ENCODE data around the gene SEMG2.

Gene SEMG2

DNA sequence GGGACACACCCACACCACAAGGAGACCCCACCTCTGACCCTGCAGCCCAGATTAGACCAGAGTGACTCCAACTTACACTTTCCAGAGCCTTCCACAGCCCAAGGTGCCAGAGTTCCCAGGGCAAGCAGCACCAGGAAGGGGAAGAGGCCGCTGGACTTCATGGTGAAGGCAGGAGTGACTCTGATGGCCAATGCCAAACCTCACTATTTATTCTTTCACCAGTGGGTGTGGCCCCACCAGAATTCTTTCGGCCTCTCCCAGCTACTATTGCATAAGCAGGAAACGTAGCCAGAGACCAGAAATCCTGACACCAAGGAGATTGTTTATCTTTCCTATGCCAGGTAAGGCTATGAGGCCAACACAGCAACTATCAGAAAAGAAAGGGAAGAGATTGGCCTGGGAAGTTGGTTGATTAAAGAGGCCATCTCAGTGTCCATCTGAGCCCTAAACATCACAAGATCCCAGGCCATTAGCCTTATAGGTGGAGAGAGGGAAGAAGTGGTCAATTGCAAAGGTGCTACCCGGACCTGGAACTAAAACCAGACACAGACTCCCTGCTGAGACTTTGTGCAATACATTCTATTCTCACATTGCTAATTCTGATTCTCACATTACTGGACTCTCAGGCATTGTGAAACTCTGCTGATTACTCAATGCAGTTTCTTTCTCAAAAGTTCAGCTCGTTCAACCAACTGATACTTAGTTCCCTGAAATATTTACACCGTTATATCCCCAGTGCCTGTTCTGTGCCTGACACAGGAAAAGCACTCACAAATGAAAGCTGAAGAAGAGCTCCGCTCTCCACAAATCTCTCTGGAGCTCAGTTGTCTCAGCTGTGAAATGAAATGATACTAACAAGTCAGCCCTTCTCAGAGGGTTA is 33.5 kb downstream of the SEMG2 start, which contains the start of gene SLPI:
Gene SLPI, minus strand, starts transcription at position 182 of the 880 bp plus-strand sequence. Its CDS starts 21 bp downstream, at position 161.
- Mint-ChIP-seq H3K9me3 (no peaks in the 10 kb centered on the region), H3K4me1 (no peaks in the 10 kb centered on the region), H3K36me3 (ENCODE audit: low read depth) (no peaks in the 10 kb centered on the region), H3K4me3 (no peak within 1 kb of the TSS), H3K27me3 (peaks cover 30% of the 10 kb centered on the region), H3K27ac (no peak within 1 kb of the TSS)
- ATAC-seq (no peak), DNase-seq (no peak)

DNA sequence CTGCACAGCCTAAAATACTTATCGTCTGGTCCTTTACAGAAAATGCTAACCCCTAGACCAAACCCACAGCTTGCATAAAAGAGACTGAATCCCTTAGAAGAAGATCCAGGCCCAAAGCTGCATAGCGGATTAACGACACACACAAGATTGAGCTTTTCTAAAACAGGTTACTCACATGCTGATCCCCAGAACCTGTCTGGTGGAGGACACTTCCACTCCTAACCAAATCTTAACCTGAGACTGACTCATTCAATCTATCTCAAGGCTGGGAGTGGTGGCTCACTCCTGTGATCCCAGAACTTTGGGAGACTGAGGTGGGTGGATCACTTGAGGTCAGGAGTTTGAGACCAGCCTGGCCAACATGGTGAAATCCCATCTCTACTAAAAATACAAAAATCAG is 36.0 kb downstream of the SEMG2 start:
- ATAC-seq: no peak
- Mint-ChIP-seq H3K27me3 (peaks cover 22% of the 10 kb centered on the region), H3K36me3 (ENCODE audit: low read depth) (no peaks in the 10 kb centered on the region), H3K27ac (no peak overlapping the region), H3K4me1 (no peaks in the 10 kb centered on the region), H3K4me3 (no peak overlapping the region), H3K9me3 (no peaks in the 10 kb centered on the region)
- no peak for DNase-seq

DNA sequence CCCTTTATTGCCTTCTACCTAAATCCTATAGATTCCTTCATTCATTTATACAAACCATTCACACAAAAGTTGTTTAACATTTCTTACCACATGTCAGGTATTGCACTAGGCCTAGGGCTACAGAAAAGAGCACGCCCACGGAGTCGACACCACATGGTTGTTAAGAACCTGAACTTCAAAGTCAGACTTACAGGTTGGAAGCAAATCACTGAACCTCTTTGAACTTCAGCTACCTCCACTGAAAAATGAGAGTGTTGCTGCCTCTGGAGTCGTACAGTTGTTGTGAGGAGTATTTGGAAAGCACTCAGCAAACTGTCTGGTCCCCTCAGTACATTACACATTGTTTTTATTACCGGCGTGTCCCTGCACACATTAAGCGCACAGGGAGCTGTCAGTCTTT is 36.5 kb downstream of the SEMG2 start:
- ATAC-seq (no peak), DNase-seq (no peak)
- Mint-ChIP-seq H3K9me3 (no peaks in the 10 kb centered on the region), H3K27ac (no peak overlapping the region), H3K36me3 (ENCODE audit: low read depth) (no peaks in the 10 kb centered on the region), H3K27me3 (peaks cover 21% of the 10 kb centered on the region), H3K4me1 (no peaks in the 10 kb centered on the region), H3K4me3 (no peak overlapping the region)

DNA sequence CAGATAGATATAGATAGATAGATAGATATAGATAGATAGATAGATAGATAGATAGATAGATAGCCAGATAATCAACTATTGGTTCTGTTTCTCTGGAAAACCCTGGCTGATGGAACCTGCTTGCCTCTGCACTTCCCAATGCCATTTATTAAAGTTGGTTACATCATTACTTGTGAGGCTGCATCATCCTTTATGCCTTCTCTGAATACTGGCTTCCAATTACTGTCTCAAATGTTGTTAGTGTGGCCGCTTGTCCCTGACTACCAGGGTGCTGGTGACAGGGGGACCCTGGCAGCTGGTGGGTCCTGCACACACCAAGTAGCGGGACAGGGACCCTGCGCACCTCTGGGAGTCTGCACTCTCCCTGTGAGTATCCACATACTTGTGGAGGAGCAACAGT is 37.1 kb downstream of the SEMG2 start:
- DNase-seq (no peak), ATAC-seq (no peak)
- Mint-ChIP-seq H3K9me3 (no peaks in the 10 kb centered on the region), H3K4me1 (no peaks in the 10 kb centered on the region), H3K27ac (no peak overlapping the region), H3K27me3 (peaks cover 23% of the 10 kb centered on the region), H3K4me3 (no peak overlapping the region), H3K36me3 (ENCODE audit: low read depth) (no peaks in the 10 kb centered on the region)

DNA sequence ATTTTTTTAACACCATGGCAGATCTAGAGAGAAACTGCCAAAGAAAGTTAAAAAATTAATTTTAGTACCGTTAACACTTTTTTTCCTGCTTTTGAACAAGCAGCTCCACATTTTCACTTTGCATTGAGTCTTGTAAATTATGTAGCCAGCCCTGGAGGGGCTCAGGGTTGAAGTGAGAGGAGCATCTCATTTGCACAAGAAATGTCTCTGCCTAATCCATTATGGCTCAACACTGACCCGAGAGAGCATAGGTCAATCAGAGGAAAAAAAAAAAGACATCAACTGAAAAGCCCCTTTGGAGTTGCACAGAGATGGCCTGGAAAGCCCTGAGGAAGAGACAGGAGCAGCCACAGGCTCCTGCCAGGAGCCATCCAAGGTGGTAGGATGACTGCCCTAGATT is 37.5 kb downstream of the SEMG2 start:
- no peaks in the 10 kb centered on the region for H3K36me3 Mint-ChIP-seq (ENCODE audit: low read depth)
- H3K9me3 Mint-ChIP-seq: no peaks in the 10 kb centered on the region
- H3K4me1 Mint-ChIP-seq: no peaks in the 10 kb centered on the region
- peaks cover 23% of the 10 kb centered on the region for H3K27me3 Mint-ChIP-seq
- H3K4me3 Mint-ChIP-seq: no peak overlapping the region
- no peak overlapping the region for H3K27ac Mint-ChIP-seq
- DNase-seq: no peak
- no peak for ATAC-seq

DNA sequence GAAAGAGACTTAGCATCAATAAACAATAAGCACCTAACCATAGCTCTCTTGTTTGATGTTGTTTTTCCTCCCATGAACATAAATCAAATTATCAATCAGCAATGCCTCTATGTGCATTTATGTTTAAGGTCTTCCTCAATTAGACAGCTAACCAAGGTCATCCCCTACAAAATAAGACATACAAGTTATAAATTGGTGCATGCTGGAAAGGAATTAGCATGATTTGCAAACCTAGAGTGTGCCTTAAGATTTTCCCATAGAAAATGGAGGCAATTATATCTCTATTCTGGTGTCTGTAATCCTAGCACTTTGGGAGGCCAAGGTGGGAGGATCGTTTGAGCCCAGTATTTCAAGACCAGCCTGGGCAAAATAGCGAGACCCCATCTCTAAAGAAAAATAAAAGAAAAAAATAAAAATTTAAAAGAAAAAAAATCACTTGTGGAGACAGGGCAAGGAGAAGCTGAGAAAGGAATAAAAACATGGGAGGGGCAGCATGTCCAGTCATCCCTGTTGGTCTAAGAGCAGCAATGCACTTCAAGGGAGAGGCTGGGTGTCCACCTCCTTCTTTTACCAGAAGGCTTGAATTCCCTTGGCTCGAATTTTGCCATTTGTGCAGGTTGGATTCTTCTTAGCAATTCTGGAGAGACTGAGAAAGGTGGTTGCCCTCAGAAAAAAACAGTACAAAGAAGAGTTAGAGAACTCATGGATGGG is 42.5 kb downstream of the SEMG2 start:
- Mint-ChIP-seq H3K27me3 (peaks cover 25% of the 10 kb centered on the region), H3K27ac (no peak overlapping the region), H3K9me3 (no peaks in the 10 kb centered on the region), H3K4me1 (no peaks in the 10 kb centered on the region), H3K36me3 (ENCODE audit: low read depth) (no peaks in the 10 kb centered on the region), H3K4me3 (no peak overlapping the region)
- ATAC-seq (no peak), DNase-seq (no peak)

DNA sequence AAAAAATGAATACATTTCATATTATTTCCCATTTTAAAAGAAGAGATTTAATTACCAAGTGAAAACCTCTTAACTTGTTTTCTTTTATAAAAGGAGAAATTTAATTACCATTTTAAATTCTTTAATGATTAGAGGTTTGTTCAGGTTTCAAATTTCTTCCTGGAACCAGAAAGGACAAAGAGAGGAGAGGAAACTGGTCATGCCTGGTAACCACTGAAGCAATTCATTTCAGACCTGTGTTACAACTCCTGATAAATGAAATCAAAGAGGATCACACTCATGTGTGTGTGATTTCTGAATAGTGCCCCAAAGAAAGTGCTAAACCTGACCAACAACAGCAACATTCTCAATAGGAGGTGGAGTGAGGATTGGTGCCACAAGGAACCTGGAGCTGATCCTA is 45.8 kb downstream of the SEMG2 start:
- no peak overlapping the region for H3K27ac Mint-ChIP-seq
- H3K9me3 Mint-ChIP-seq: no peaks in the 10 kb centered on the region
- H3K4me1 Mint-ChIP-seq: no peaks in the 10 kb centered on the region
- H3K27me3 Mint-ChIP-seq: peaks cover 28% of the 10 kb centered on the region
- no peaks in the 10 kb centered on the region for H3K36me3 Mint-ChIP-seq (ENCODE audit: low read depth)
- H3K4me3 Mint-ChIP-seq: no peak overlapping the region
- no peak for DNase-seq
- ATAC-seq: no peak

DNA sequence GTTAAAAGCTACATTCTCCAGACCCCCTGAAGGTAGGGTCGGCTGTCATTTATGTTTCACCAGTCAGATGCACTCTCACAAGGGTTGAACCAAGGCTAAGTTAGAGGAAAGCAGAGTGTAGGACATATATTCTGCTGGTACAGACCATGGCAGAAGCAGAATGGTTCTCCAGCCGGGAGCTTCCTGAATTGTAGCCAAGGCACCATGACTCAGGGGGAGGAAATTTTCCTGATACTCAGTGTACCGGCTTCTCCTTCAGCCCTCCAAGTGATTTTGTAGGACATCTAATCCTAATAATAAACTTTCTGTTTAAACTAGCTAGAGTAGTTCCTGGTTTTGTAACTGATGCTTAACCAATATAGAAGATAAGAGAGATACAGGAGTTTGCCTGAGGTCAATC is 47.4 kb downstream of the SEMG2 start:
- H3K36me3 Mint-ChIP-seq (ENCODE audit: low read depth): no peaks in the 10 kb centered on the region
- H3K27ac Mint-ChIP-seq: no peak overlapping the region
- H3K4me3 Mint-ChIP-seq: no peak overlapping the region

DNA sequence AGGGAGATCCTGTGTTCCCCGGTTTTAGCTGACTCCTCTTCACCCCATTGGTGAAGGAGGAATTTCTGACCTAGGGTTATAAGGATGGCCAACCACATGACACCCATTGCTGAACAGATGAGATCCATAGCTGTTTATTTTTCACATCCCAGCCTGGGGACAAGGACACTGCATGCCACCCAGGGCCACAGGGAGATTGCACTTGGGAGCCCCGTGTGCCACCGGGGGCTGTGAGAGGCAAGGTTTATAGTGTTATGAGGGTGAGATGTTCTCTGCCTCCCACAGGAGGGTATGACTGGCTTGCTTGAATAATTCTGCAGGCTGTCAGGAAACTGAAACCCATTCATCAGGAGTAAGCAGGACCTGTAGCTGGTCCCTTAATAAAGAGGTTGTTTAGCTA is 47.9 kb downstream of the SEMG2 start:
- Mint-ChIP-seq H3K27me3 (peaks cover 26% of the 10 kb centered on the region), H3K27ac (no peak overlapping the region), H3K36me3 (ENCODE audit: low read depth) (no peaks in the 10 kb centered on the region), H3K4me3 (no peak overlapping the region), H3K9me3 (no peaks in the 10 kb centered on the region), H3K4me1 (no peaks in the 10 kb centered on the region)
- ATAC-seq (no peak), DNase-seq (no peak)

More for the DNA sequence above, 47.4 kb downstream of the SEMG2 start:
- no peaks in the 10 kb centered on the region for H3K9me3 Mint-ChIP-seq
- H3K4me1 Mint-ChIP-seq: no peaks in the 10 kb centered on the region
- H3K27me3 Mint-ChIP-seq: peaks cover 24% of the 10 kb centered on the region
- ATAC-seq (no peak), DNase-seq (no peak)

DNA sequence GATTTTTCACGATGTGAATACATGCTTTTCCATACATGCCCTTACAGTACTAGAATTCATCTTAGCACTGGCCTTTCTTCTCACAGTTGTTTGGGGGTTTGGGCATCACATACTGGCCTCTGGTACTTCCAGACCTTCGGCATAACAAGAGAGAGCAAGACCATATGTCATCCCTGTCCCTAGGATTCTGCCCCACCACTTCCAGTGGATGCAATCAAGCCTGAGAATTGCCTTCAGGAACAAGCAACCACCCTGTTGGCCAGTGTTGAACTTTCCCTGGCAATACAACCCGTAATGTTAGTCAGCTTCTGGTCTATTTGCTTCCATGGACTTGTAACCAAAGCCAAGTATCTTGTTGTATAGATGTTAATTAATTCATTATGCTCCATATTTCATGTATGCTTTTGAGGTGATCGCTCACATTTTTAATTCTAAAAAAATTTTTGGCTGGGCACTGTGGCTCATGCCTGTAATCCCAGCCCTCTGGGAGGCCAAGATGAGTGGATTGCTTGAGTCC is 48.6 kb downstream of the SEMG2 start:
- no peak for ATAC-seq
- Mint-ChIP-seq H3K36me3 (ENCODE audit: low read depth) (no peaks in the 10 kb centered on the region), H3K4me3 (no peak overlapping the region), H3K4me1 (no peaks in the 10 kb centered on the region), H3K27me3 (peaks cover 29% of the 10 kb centered on the region), H3K27ac (no peak overlapping the region), H3K9me3 (no peaks in the 10 kb centered on the region)
- DNase-seq: no peak

Measured in activated naive CD8-positive, alpha-beta T cell treated with anti-CD3 and anti-CD28 coated beads, Interleukin-2, amount 50 U/mL, for 24 hours (primary cell).